Measurements from ENCODE around the gene KLK8.

KLK8 gene

GRCh38 chr19:51018745-51019543 lies 17.5 kb upstream of the KLK8 start:
- TF ChIP-seq FOXP2 (optimal IDR thresholded peaks at IDR 0.05; ENCODE audit: borderline replicate concordance, extremely low read depth, extremely low read length, insufficient read depth) (no peak), POLR2AphosphoS5 (IDR thresholded peaks at IDR 0.05; ENCODE audit: low read depth, low read length) (no peak), SIN3A (IDR thresholded peaks at IDR 0.05; ENCODE audit: borderline replicate concordance, insufficient read depth, low read length) (no peak), REST (IDR thresholded peaks at IDR 0.05; ENCODE audit: insufficient read depth in 1 of 2, low read depth in 2 of 2, low read length in 2 of 2) (no peak), TAF1 (IDR thresholded peaks at IDR 0.05; ENCODE audit: borderline replicate concordance, insufficient read depth, low read length) (no peak)

DNA sequence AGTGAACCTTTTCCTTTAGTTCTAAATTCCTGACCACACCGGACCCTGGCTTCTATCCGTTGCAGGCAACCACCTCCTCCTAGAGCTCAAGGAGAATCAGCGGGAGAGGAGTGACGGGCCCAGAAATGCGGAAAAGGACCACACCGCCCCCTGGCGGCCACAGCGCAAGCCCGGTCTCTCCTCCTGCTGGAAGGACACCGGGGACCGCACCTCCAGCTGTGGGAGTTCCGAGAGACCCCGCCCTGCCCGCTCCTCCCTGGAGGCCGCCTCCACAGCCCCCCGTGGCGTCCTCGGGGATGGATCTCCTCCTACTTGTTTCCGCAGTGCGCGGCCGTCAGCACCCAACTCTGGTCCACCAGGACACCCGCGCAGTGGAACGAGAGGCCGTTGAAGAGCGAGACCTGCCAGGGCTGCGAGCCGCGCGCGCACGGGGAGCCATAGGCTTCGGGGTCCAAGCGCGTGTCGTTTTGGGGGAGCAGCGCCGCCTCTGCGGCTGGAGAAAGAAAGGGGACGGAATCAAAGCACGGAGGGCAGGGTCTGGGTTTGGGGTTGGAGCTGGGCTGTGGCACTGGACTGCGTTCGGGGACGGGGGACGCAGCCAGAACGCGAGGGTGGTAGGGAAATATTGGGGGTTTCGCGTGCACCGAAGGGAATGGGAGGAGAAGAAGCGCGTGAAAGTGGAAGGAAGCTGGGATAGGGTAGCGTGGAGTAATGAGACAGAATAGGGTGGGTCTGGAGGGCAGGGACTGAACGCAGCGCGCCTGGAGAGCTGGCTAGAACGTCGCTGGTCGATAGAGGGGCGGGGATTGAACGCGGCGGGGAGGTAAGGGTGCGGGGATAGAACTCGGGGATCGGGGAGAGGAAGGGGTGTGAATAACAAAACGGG lies 15.6 kb upstream of the KLK8 start:
- no peak for TF ChIP-seq TAF1 (IDR thresholded peaks at IDR 0.05; ENCODE audit: borderline replicate concordance, insufficient read depth, low read length)
- no peak for TF ChIP-seq REST (IDR thresholded peaks at IDR 0.05; ENCODE audit: insufficient read depth in 1 of 2, low read depth in 2 of 2, low read length in 2 of 2)
- no peak for TF ChIP-seq SIN3A (IDR thresholded peaks at IDR 0.05; ENCODE audit: borderline replicate concordance, insufficient read depth, low read length)
- no peak for TF ChIP-seq POLR2AphosphoS5 (IDR thresholded peaks at IDR 0.05; ENCODE audit: low read depth, low read length)

DNA sequence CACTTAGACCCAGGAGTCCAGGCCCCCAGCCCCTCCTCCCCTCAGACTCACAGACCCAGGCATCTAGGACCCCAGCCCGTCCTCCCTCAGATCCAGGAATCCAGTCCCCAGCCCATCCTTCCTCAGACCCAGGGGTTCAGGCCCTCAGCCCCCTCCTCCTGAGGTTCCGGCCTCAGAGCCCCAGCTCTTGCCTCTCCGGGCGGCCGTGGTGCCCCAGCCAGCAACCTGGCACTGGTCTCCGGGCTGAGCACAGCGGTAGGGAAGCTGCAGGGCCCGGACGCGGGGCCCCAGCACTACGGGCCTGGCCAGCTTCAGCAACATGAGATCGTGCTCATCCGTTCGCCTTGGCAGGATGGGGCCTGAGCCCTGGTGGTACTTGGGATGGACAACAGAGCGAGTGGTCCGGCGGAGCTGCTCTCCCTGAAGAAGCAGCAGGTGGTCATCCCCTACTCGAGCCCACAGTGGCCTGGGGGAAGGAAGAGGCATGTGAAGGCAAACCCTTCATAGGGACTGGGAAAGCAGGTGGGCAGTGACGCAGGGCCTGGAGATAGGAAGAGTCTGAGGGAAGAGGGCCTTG lies 14.4 kb upstream of the KLK8 start:
- TF ChIP-seq TAF1 (IDR thresholded peaks at IDR 0.05; ENCODE audit: borderline replicate concordance, insufficient read depth, low read length) (no peak), POLR2AphosphoS5 (IDR thresholded peaks at IDR 0.05; ENCODE audit: low read depth, low read length) (no peak), REST (IDR thresholded peaks at IDR 0.05; ENCODE audit: insufficient read depth in 1 of 2, low read depth in 2 of 2, low read length in 2 of 2) (no peak), FOXP2 (optimal IDR thresholded peaks at IDR 0.05; ENCODE audit: borderline replicate concordance, extremely low read depth, extremely low read length, insufficient read depth) (no peak), SIN3A (IDR thresholded peaks at IDR 0.05; ENCODE audit: borderline replicate concordance, insufficient read depth, low read length) (no peak)

DNA sequence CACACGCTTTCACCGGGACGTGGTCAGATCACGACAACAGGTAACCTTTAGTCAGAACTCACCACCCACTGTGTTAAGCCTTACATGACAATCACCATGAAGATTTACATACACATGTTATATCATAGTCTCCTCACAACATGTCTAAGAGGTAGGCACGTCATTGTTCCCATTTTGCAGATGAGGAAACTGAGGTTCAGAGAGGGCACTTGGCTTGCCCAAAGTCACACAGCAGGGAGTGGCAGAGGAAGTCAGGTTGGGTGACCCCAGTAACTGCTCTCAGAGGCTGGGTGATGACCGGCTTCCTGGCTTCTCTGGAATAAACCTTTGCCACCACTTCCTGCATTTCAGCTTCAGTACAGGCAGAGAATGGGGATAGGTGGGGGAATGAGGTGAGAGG lies 12.8 kb upstream of the KLK8 start:
- TF ChIP-seq SIN3A (IDR thresholded peaks at IDR 0.05; ENCODE audit: borderline replicate concordance, insufficient read depth, low read length) (no peak), FOXP2 (optimal IDR thresholded peaks at IDR 0.05; ENCODE audit: borderline replicate concordance, extremely low read depth, extremely low read length, insufficient read depth) (no peak), POLR2AphosphoS5 (IDR thresholded peaks at IDR 0.05; ENCODE audit: low read depth, low read length) (no peak), REST (IDR thresholded peaks at IDR 0.05; ENCODE audit: insufficient read depth in 1 of 2, low read depth in 2 of 2, low read length in 2 of 2) (no peak), TAF1 (IDR thresholded peaks at IDR 0.05; ENCODE audit: borderline replicate concordance, insufficient read depth, low read length) (no peak)
